Endometrial microvascular endothelial cells (primary cell): ENCODE results near the gene ZNF646. TPM values are rescaled to one million over a fixed set of nuclear protein-coding genes. Genes with fewer than 3 reads are reported as not detected.

ENCODE experiments used
- in situ Hi-C: cut with HindIII; loops from 2 replicates; pipeline ENCODE4 v1.10.0; 2017; ENCODE audit warnings: low sequenced_read_pairs, low pct_unique_long_range_greater_than_20kb; ENCODE audit errors: inconsistent ontology term
- total RNA-seq: library from RNA; depleted of rRNA; stranded (reverse); fragments of >200 nt; gene quantifications from one replicate; pipeline ENCODE4 v1.2.3, GENCODE V29; 2015; ENCODE audit errors: inconsistent ontology term

Gene ZNF646
- total RNA-seq, 1 donor from 2014 or later, result 7.2 TPM

DNA sequence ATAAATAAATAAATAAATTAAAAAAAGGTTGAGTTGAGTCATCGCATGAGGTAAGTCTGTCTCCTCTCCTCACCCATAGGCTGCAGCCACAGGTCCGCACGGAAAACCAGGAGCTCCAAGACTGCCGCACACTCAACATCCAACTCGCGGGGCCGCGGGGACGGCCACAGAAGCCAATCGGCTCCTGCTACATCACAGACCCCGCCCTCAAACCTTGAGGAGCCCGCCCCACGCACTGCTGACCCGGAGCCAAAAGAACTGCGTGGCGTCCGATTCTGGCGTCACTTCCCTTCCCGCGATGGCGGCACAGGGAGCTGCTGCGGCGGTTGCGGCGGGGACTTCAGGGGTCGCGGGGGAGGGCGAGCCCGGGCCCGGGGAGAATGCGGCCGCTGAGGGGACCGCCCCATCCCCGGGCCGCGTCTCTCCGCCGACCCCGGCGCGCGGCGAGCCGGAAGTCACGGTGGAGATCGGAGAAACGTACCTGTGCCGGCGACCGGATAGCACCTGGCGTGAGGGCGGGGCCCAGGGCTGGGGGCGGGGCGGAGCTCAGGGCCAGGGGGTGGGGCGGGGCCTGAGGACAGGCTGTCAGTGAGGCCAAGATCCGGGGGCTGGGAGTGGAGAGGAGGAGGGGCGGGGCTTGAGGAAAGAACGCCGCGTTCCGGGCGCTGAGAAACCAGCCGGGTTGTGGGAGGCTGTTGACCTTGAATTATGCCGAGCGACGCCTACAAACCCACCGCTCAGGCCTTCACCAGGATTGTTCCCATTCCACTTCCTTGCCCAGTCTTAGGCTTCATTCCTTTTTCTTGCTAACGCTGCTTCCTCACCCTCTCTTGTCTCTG lies 43.4 kb downstream of the ZNF646 start, which contains the start of gene KAT8:
KAT8 (plus strand) TSS at position 281 of the 839 bp plus-strand sequence; CDS start at position 299, 18 bp downstream.
- in situ Hi-C loops, result no loop called here

DNA sequence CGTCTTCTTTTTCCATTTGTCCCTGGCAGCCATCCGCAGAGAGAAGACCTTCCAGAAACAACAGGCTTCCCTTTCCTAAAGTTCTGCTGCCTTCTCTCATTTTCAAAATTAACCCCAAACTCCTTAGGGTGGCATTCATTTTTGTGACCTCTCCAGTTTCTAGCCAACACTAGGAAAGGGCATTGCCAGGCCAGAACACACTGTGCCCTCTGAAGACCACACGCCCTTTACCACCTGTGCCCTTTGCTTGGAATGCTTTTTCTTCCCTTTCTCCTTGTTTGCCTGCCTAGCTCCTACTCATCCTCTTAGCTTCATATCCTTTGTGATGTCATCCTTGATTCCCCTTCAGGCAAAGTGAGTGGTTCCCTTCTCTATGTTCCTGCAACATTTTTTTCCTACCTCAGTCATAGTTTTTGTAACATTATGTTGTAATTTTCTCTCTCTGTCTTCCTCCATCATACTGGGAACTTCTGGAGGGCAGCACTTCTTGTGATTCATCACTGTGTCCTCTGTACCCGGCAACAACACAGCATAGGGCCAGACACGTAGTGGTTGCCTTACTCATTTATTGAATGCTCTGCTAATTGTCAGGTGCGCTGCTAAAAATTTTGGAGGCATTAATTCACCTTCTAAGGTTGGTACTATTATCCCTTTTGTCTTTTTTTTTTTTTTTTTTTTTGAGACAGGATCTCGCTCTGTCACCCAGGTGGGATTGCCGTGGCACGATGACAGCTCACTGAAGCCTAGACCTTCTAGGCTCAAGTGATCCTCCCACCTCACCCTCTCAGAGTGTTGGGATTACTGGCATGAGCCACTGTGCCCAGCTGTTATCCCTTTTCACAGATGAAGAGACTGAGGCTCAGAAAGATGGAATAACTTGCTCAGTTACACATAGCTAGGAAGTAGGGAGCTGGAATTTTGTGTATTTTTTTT lies 44.3 kb downstream of the ZNF646 start:
- in situ Hi-C loops, result no loop called here

DNA sequence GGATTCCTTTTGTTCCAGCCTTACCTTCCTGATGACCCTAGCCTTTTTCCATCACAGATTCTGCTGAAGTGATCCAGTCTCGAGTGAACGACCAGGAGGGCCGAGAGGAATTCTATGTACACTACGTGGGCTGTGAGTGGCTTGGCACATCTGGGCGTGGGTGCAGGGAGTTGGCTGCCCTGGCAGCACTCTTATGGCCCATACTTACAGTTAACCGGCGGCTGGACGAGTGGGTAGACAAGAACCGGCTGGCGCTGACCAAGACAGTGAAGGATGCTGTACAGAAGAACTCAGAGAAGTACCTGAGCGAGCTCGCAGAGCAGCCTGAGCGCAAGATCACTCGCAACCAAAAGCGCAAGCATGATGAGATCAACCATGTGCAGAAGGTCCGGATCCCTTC lies 45.9 kb downstream of the ZNF646 start:
- in situ Hi-C loops, result no loop called here

DNA sequence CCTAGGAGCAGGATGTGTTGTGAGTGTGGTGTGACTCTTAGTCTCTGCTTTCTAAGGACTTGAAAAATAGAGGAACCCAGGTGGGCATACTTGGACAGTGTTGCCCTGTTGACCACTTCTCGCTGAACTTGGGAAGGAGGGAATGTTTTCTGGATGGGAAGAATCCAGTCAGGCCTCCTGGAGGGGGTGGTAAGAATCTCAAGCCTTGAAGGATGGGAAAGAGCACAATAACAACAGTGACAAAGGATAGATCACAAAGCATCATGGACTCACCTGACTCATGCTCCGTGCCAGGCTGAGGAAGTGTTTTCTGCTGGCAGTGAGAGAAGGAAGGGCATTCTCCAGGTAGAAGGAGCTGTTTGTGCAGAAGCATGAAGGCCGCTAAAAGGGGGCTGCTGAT lies 51.6 kb downstream of the ZNF646 start:
- in situ Hi-C loops, result no loop called here

DNA sequence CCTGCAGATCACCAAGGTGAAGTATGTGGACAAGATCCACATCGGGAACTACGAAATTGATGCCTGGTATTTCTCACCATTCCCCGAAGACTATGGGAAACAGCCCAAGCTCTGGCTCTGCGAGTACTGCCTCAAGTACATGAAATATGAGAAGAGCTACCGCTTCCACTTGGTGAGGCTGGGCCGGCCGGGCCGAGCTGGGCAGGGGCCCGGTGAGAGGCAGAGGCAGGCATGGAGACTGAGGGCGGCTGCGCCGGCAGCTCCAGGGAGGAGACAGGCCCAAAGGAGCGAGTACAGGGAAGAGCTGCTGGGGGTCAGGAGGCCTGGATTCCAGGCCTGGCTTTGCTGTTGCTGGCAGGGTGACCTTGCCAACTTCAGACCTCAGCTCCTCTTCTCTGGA lies 53.0 kb downstream of the ZNF646 start:
- in situ Hi-C loops, result no loop called here

DNA sequence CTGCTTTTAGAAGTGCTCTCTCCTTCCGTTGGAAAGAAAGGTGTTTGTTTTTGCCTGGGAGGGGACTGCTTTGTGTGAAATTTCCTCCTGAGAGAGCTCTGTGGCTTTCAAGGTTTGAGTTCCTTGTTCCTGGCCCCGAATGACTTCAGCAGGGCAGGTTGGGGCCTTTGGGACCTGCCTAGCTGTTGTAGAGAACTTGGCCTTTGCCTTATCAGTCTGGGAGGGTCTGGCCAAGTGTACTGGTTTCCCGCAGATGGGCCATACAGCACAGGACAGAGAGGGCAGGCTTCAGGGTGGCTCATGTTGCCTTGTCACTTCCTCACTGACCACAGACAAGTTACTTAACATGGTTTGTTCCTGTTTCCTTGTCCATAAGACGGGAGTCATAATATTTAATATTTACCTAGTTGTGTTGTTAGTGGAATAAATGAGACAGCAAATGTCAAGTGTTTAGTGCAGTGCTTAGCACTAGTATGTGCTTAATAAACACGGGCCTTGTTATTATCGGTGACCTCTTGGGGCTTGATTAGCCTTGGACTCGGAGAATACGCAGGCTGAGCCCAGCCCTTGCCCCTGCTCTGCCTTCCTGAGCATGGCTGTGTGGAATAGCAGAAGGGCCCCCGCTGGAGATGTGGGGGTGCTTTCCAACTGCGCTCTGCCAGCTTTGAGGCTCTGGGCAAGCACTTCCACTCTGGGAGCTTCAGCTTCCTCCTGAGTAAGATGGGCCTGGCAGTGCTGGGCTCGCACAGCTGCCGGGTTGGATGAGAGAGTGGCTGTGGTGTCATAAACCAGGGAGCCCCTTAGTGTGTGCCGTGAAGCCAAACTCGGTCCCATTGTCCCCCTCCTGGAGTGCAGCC lies 54.7 kb downstream of the ZNF646 start:
- in situ Hi-C loops, result no loop called here

DNA sequence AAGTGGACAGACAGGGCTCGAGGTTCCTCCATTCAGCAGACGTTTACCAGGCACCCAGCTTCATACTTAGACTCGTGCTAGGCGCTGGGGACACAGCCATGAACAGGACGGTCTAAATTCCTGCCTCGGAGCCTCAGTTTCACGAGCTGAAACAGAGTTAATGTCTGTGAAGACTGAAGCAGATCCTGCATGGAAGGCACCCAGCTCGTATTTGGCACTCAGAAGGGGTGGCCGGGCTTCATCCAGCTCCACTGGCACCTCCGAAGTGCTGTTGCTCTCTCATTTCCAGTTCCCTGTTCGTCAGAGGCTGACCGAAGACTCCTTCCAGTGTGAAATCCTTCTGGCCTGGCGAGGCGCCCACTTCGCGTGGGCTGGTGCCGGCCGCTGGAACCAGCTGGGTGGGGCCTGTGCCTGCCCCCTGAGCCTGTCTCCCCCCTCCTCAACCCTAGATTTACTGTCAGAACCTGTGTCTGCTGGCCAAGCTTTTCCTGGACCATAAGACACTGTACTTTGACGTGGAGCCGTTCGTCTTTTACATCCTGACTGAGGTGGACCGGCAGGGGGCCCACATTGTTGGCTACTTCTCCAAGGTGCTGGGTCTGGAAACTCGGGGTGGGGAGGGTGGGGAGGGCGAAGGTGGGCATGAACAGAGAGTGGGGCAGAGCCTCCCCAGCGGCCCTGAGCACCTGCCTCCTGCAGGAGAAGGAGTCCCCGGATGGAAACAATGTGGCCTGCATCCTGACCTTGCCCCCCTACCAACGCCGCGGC lies 55.5 kb downstream of the ZNF646 start:
- in situ Hi-C loops, result no loop called here

DNA sequence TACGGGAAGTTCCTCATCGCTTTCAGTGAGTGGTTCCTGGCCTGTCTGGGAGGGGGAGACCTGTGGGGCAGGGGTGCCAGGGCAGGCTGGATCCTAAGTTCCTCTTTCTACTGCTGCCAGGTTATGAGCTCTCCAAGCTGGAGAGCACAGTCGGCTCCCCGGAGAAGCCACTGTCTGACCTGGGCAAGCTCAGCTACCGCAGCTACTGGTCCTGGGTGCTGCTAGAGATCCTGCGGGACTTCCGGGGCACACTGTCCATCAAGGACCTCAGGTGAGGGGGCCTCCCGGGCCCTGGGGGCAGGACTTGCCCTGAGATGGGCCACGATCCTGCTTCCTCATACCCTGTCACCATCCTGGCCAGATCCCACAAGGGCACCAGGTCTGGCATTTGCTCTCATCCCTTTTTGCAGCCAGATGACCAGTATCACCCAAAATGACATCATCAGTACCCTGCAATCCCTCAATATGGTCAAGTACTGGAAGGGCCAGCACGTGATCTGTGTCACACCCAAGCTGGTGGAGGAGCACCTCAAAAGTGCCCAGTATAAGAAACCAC lies 56.2 kb downstream of the ZNF646 start:
- in situ Hi-C loops, result no loop called here

DNA sequence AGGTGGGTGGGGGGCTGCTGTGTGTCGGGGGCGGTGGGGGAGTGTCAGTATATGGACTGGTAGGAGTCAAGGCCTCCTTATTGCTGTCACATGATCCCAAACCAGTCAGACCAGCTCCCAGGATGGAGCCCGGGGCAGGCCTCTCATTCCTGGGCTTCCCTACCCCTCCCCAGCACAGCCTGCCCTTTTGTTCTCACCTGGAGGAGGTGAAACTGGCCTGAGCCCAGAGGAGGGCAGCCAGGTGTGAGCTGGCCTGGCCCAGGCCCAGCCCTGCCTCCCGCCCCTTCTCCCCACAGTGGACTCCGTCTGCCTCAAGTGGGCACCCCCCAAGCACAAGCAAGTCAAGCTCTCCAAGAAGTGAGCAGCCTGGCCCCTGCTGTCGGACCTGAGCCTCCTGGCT lies 56.7 kb downstream of the ZNF646 start:
- in situ Hi-C loops, result no loop called here

DNA sequence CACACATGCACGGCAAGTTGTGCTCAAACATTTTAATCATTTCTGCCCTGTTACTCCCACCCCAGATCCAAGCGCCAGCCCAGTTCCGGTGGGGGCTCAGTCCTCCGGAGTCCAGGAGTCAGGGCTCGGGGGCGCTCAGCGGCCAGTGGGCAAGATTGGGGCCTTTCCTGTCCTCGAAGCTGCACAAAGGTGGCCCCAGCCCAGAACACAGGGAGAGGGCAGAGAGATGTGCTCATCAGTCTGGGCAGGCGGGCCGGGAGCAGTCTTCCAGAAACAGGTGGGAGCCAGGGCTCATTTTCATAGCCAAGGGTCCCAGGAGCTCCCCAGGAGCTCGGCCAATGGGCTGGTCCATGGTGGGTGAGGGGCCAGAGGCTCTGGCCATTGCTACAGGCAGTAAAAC lies 57.2 kb downstream of the ZNF646 start:
- in situ Hi-C loops, result no loop called here

DNA sequence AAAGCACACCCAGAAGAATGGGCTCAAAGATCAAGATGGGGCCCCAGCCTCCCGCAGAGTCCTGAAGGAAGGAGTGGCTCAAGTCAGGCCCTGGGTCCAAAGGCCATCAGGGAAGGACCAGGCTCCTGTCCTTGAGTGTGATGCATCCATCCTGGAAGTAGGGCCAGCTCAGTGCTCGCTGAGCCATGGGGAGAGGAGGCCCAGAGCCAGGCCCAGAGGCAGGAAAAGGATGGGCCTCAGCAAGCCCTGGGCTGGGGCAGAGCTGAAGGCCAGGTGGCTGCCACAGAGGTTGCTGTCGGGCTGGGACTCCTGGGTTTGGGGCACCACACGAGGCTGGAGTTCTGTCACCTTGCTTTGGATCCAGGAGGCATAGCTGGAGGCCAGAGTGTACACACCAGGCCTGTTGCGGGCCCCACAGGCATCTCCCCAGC lies 57.6 kb downstream of the ZNF646 start:
- in situ Hi-C loops, result no loop called here

DNA sequence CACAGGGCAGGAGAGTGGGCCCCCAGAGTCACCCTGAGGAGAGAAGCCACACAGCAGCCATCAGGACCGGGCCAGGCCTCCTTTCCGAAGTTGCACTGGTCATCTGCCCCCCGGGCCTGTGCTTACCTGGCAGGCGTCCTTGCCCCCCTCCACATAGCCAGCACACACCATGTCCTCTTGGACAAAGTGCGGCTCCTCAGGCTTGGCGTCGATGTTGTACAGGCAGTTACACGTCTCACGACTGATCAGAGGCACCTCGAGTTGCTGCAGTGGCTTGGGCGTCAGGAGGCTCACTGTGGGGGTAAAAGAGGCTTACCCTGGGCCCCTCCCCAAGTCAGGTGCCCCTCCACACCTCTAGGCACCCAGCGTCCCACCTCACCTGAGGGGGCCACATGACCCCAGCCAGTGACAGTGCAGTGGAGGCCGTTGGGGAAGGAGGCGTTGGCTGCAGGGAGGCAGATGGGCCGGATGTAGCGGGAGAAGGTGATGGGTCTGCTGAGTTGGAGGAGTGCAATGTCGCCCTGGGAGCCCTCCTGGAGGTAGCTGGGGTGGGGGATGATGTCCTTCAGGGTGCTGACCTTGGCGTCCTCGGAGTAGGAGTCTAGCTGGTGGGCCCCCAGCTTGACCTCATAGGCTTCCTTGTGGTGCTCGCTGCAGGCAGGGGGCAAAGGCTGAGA lies 58.2 kb downstream of the ZNF646 start:
- in situ Hi-C loops, result no loop called here

DNA sequence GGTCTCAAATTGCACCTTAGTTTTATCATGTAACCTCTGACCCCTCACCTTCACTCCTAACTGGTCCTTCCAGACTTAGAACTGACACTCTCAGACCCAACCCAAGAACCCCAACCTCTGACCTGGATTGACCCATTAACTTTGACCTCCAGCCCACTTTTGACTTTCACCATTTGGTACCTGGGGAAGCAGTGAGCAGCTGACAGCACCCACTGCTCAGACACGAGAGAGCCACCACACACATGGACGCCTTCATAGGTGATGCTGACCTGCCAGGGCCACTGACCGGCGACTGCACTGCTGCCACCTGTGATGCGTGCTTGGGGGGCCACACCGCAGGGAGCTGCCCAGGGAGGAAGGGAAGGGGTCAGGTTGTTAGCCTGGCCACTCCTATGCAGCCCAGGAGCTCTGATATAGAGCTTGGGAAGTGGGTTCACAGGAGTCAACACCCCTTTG lies 58.9 kb downstream of the ZNF646 start:
- in situ Hi-C loops, result no loop called here

Other genes starting within 250 kb of the ZNF646 start
- gene BCL7C, start 180.3 kb upstream of the ZNF646 start, total RNA-seq, result 25.8 TPM
- gene CTF1, start 177.8 kb upstream of the ZNF646 start, total RNA-seq, result 1.3 TPM
- gene FBXL19, start 150.8 kb upstream of the ZNF646 start, total RNA-seq, result 23.1 TPM
- gene ORAI3, start 125.4 kb upstream of the ZNF646 start, total RNA-seq, result 13.4 TPM
- gene SETD1A, start 116.7 kb upstream of the ZNF646 start, total RNA-seq, result 5.0 TPM
- 6.0 TPM for gene HSD3B7, start 89.2 kb upstream of the ZNF646 start, total RNA-seq
- gene STX1B, start 63.8 kb upstream of the ZNF646 start, total RNA-seq, result not detected
- 35.9 TPM for gene STX4, start 40.9 kb upstream of the ZNF646 start, total RNA-seq
- 16.5 TPM for gene ZNF668, start 182 bp upstream of the ZNF646 start, total RNA-seq
- gene PRSS53, start 14.5 kb downstream of the ZNF646 start, total RNA-seq, result 0.19 TPM
- gene VKORC1, start 20.4 kb downstream of the ZNF646 start, total RNA-seq, result 179 TPM
- gene BCKDK, start 34.0 kb downstream of the ZNF646 start, total RNA-seq, result 88.6 TPM
- 30.1 TPM for gene KAT8, start 43.2 kb downstream of the ZNF646 start, total RNA-seq
- gene PRSS8, start 61.3 kb downstream of the ZNF646 start, total RNA-seq, result not detected
- not detected for gene PRSS36, start 75.6 kb downstream of the ZNF646 start, total RNA-seq
- 79.0 TPM for gene FUS, start 105.7 kb downstream of the ZNF646 start, total RNA-seq
- 21.2 TPM for gene PYCARD, start 128.3 kb downstream of the ZNF646 start, total RNA-seq
- not detected for gene TRIM72, start 139.7 kb downstream of the ZNF646 start, total RNA-seq
- gene PYDC1, start 142.7 kb downstream of the ZNF646 start, total RNA-seq, result not detected
- gene ITGAM, start 185.6 kb downstream of the ZNF646 start, total RNA-seq, result not detected